ENCODE measurements around the gene KLHL33. TPM values are rescaled to one million over a fixed set of nuclear protein-coding genes. Genes with fewer than 3 reads are reported as not detected.
A peak's percentile ranks its signal among the peaks of the same experiment; 100 is the strongest.

Gene KLHL33
- total and polyA plus RNA-seq, 12 donors: 0.13 to 1.4 (median 0.40) TPM

DNA sequence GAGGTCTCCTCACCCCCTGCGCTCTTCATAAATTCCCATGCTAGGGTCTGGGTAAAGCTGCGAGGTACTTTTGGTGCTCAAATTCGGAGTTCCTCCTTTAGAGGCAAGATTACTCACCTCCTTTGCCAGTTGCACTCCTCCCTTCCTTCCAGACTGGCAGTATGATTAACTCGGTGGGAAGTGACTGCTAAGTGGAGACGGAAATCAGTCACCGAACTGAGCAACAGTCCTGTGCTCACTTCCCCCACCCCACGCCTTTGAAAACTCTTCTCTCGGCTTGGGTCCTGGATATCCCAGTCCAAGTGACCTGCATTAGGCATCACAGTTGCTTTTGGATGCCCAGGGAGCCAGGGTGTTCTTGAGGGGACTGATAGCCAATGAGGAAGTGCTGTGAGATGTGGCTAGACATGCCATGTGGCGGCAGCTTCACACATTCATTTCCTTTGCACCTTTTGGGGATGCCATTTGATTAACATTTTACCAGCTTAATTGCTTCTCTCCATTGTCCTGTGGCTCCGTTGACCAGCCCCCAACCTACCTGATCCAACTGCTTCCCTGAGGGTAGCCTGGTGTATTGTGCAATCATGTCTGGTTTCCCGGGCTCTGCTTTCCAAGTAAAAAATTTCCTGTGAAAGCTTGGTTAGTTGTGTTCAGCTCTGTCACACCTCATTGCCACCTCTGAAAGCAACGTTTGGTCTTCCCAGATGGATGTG, 34.1 kb upstream of the KLHL33 start:
- peak overlapping the region; percentile 48 to 97 (median 70) for H3K4me3 ChIP-seq
- no peaks in the 10 kb centered on the region for H3K27me3 ChIP-seq
- H3K9me3 ChIP-seq: no peaks in the 10 kb centered on the region
- ATAC-seq: peak; percentile 50 to 87 (median 72)
- peak overlapping the region; percentile 52 to 97 (median 88) for H3K27ac ChIP-seq
- TF ChIP-seq, protein P1, sequence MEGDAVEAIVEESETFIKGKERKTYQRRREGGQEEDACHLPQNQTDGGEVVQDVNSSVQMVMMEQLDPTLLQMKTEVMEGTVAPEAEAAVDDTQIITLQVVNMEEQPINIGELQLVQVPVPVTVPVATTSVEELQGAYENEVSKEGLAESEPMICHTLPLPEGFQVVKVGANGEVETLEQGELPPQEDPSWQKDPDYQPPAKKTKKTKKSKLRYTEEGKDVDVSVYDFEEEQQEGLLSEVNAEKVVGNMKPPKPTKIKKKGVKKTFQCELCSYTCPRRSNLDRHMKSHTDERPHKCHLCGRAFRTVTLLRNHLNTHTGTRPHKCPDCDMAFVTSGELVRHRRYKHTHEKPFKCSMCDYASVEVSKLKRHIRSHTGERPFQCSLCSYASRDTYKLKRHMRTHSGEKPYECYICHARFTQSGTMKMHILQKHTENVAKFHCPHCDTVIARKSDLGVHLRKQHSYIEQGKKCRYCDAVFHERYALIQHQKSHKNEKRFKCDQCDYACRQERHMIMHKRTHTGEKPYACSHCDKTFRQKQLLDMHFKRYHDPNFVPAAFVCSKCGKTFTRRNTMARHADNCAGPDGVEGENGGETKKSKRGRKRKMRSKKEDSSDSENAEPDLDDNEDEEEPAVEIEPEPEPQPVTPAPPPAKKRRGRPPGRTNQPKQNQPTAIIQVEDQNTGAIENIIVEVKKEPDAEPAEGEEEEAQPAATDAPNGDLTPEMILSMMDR (IDR thresholded peaks at IDR 0.05): no peak
- H3K36me3 ChIP-seq: peaks cover 0 to 36% (median 7%) of the 10 kb centered on the region in 9 donors
- peaks cover 0 to 43% (median 26%) of the 10 kb centered on the region in 9 donors for H3K4me1 ChIP-seq
- 2 to 4% methylated on average over 12 of the region's 12 CpGs for WGBS, 2 donors
- peak in 1 of 2 donors; percentile 31 for DNase-seq
- intact Hi-C loops (cut with DNase I): loop anchor here in 3 of 10 donors (5.0 to 10.0 kb wide), 3 partner anchors 142 to 215 kb away; partner anchors contain the start of genes RNASE4 (in 3 of the 3) and ANG (in 2 of the 3)

DNA sequence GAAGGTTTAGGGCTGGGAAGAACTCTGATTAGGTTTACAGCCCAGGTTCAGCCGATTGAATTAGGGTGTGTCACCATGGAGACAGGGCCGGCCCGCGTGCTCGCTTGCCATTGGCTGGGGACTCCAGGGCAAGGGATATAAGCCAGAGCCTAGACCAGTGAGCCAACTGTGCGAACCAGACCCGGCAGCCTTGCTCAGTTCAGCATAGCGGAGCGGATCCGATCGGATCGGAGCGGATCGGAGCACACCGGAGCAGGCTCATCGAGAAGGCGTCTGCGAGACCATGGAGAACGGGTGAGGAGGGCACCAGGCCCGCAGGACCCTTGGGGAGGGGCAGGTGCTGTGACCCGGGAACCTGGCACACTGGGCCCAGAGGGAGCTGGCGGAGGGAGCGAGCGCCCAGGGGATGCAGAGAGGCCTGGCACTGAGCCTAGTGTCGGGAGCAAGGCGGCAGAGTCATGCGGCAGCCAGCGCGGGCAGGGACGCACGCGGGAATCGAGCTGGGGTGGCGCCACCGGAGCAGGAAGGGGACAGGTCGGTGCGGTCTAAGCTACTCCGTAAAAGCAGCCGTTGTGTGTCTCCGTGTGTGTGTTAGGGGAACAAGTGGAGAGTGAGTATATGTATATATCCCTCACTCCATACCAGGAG, 33.4 kb upstream of the KLHL33 start, which contains the start of gene PNP:
PNP (plus strand) TSS at position 165 of the 648 bp plus-strand sequence; CDS start at position 284, 119 bp downstream.
- no peaks in the 10 kb centered on the region for H3K9me3 ChIP-seq
- ATAC-seq (peak; percentile 95 to 99 (median 98)), DNase-seq (peak; percentile 83 to 86)
- H3K27ac ChIP-seq: peak within 1 kb of the TSS; percentile 52 to 97 (median 88)
- H3K36me3 ChIP-seq: peaks cover 0 to 29% (median 1%) of the 10 kb centered on the region in 9 donors
- H3K4me1 ChIP-seq: peaks cover 0 to 43% (median 26%) of the 10 kb centered on the region in 9 donors
- TF ChIP-seq, protein P1 (IDR thresholded peaks at IDR 0.05): no peak
- 0% methylated on average over 40 of the region's 40 CpGs for WGBS, 2 donors
- H3K27me3 ChIP-seq: no peaks in the 10 kb centered on the region
- H3K4me3 ChIP-seq: peak within 1 kb of the TSS; percentile 48 to 97 (median 70)
- intact Hi-C loops (cut with DNase I): loop anchor here in 2 of 10 donors (10.0 kb wide), 1 partner anchor 215 kb away; the partner anchor contains the start of genes ANG (in 2 of the 2) and RNASE4 (in 2 of the 2)

- H3K4me1 ChIP-seq: peaks cover 0 to 43% (median 26%) of the 10 kb centered on the region in 9 donors
- peak overlapping the region in 9 of 10 donors; percentile 82 to 97 (median 89) for H3K27ac ChIP-seq
- no peak for DNase-seq
- no peaks in the 10 kb centered on the region for H3K27me3 ChIP-seq
- H3K9me3 ChIP-seq: no peaks in the 10 kb centered on the region
- H3K4me3 ChIP-seq: peak overlapping the region; percentile 48 to 97 (median 70)
- peaks cover 0 to 23% (median 0%) of the 10 kb centered on the region in 9 donors for H3K36me3 ChIP-seq
- TF ChIP-seq, protein P1 (IDR thresholded peaks at IDR 0.05): no peak
- ATAC-seq: peak in 3 of 8 donors; percentile 1 to 3 (median 3)
- WGBS, 2 donors: 30 to 31% methylated on average over 16 of the region's 16 CpGs
- intact Hi-C loops (cut with DNase I): loop anchor here in 2 of 10 donors (10.0 kb wide), 1 partner anchor 216 kb away; the partner anchor contains the start of genes ANG (in 2 of the 2) and RNASE4 (in 2 of the 2)
Measured at GRCh38 chr14:20468764-20469241, 32.8 kb upstream of the KLHL33 start.

Data from heart right ventricle (tissue), 16 donors.